Stimulated activated CD4-positive, alpha-beta T cell treated with anti-CD3 and anti-CD28 coated beads, Interleukin-1b, Interleukin-23, amount 100 ng/mL, for 1 hour (primary cell): ENCODE results near the gene GALNT17.
"Not testable (repeated sequence)": the region's sequence is repeated elsewhere in the genome, so short reads cannot be mapped to it uniquely, and the experiment has no call there.

Experiments
- DNase-seq, 2 donors: peaks; one replicate each; pipeline ENCODE4 v3.0.0-alpha.2; 2020; ENCODE audit warnings: low read depth in 2 of 2

GALNT17 gene

GRCh38 chr7:71558806-71559613 is 427.1 kb downstream of the GALNT17 start:
- no peak for DNase-seq

DNA sequence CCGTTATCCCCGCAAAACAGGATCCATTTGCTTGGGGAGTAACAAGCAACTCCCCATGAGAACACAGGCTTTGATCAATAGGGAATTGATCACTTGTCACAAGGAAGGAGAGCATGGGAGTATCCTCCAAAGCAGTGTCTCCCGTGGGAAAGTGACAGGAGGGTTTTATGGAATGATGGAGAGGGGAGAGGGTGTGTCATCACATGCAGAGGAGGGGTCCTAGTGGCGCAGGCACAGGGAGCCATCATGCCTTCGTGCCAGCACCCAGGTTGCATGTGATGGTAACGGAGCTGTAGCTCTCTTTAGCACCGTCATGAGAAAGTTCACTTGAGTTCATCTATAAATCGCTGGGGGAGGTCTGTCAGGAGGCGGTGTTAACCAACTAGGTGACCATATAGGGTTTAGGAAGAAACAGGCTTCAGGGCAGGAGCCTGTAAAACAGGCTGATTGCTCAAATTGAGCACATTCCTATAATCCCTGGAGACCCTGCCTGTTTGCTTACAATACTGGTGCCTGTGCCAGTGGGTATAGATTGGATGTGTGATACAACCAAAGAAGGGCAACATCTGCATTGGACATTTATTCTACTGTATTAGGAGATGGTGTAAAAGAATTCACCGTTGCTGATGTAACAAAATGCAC is 428.5 kb downstream of the GALNT17 start:
- DNase-seq: no peak

- DNase-seq: no peak
Observed at GRCh38 chr7:71563276-71563675, 431.3 kb downstream of the GALNT17 start.

DNA sequence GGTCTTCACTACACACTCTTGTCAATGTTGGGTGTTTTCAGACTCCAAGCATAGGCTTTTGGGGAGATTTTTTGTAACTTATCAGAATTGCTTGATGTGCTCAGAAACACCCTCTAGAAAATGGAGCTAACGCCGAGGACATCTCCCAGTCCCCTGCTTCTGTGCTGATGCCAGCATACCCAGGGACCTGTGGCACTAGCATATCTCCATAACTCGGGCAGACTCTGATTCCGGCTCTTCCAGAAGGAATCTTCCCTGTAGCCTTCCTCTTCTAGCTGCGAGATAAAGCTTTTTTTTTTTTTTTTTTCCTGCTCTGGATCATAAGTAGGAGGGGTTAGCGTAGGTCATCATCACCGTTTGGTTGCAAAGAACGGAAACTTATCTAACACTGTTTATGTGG is 434.4 kb downstream of the GALNT17 start:
- no peak for DNase-seq

DNA sequence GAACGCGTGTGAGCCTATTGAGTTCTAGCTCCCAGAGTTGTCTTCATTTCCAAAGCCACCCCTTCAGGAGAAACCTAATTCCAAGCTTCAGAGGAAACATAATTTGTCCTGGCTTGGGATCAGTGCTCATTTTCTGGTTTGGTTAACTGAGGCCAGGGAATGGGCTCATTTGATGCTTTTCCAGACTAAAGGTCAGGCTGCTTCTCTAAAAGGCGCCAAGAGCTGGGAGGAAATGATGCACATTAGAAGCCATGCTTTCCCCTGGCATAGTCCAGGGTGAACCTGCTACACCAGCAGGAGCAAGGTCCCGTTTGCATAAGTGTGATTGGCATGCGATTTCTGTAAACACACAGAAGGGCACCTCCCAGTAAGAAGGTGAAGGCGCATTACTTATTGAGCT is 435.0 kb downstream of the GALNT17 start:
- no peak for DNase-seq

GRCh38 chr7:71574153-71574860 is 442.4 kb downstream of the GALNT17 start:
- DNase-seq: no peak

GRCh38 chr7:71580027-71580426 is 448.1 kb downstream of the GALNT17 start:
- no peak for DNase-seq

DNA sequence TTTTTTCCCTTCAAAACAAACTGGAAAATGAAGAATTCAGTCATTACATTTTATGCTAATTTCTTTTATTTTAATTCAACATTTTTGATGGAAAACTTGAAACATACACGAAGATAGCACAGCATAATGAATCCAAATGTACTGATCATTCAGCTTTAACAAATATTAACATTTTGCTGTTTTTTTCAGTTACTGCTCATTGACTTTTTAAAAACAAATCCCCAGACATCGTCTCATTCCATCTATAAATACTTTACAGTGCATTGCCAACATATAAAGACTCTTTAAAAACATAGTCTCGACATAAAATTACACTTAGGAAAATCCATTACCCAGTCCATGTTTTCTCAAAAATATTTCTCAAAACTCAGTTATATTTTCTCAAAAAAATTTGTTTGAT is 452.3 kb downstream of the GALNT17 start:
- no peak for DNase-seq

GRCh38 chr7:71591876-71592275 is 459.9 kb downstream of the GALNT17 start:
- DNase-seq: no peak

DNA sequence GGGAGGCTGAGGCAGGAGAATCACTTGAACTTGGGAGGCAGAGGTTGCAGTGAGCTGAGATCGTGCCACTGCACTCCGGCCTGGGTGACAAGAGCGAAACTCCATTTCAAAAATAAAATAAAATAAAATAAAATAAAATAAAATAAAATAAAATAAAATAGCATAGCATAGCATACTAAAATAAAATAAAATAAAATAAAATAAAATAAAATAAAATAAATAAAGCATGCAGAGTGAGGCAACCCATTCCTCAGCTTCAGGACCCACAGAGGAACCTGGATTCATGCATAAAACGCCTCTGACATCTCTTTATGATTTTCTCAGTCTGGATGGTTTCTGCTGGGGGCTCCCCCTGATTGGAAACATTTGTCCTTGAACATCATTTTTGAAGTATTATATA is 460.4 kb downstream of the GALNT17 start:
- DNase-seq: not testable (repeated sequence)

DNA sequence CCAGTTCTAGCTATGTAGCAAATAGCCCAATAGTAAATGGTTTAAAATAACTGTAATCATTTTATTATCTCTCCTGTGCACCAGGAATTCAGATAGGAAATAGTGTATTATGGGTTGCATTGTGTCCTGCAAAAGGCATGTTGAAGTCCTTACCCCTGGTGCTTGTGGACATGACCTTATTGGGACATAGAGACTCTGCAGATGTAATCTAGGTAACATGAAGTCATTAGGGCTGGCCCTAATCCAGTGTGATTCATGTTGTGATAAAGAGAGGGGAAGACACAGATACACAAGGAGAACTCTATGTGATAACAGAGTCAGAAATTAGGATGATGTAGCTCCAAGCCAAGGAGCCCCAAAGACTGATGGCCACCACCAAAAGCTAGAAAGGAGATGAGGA is 462.8 kb downstream of the GALNT17 start:
- no peak for DNase-seq

- DNase-seq: no peak
Observed at GRCh38 chr7:71595176-71595575, 463.2 kb downstream of the GALNT17 start.

- no peak for DNase-seq
Observed at GRCh38 chr7:71598553-71598952, 466.6 kb downstream of the GALNT17 start.

DNA sequence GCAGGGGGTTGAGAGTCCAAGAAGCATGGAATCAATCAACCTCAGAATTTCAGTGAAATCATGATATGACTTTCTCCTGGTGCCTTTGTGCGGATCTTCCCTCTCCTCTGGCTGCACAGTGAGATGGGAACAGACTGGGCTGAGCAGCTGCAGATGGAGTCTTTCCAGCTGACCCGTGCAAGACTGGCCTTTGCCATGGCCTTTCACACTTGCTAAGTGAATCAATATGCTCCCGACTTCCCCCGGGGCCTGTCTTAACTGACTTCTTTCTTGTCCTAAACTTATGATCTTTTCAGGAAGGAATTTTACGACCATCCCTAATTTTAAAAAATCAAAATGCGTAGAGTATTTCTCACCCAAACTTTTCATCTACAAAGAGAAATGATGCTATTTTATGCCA is 469.9 kb downstream of the GALNT17 start:
- no peak for DNase-seq

- DNase-seq: no peak
Observed at GRCh38 chr7:71604818-71605414, 473.0 kb downstream of the GALNT17 start.

DNA sequence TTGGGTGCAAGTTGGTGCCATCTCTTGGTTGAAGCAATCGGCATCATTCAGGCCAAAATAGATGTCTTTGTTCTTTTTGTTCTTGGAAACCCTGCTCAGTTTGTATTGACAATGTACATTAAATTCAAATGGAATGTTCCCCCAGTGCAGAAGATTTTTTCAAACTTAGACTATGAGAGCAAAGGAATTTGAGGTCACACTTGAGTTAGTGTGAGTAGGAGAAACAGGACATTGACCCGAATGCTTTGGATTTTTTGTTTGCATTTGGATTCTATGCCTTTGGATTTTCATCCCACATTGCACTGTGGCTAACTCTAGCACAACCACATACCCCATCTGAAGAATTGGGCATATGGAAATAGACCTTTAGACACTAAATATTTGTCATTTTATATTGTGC is 480.0 kb downstream of the GALNT17 start:
- no peak for DNase-seq

DNA sequence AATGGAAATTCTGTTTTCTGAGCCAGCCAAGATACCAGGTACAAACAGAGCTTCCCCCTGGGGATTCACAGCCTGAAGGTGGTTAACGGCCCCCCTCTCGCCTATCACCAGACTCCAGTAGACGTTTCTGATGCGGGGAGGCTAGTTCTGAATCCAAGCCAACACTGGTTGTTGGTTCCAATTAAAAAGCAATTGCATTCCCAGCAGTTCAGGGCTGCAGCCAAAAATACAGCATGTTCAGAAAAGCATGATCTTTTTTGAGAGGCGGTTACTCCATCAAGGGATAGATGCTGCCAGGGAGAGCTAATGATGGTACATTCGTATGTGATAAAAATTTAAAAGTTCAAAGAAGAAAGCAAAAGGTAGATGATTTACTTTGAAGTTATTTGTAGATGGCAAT is 481.0 kb downstream of the GALNT17 start:
- no peak for DNase-seq

- DNase-seq: no peak
Observed at GRCh38 chr7:71613313-71613712, 481.4 kb downstream of the GALNT17 start.

DNA sequence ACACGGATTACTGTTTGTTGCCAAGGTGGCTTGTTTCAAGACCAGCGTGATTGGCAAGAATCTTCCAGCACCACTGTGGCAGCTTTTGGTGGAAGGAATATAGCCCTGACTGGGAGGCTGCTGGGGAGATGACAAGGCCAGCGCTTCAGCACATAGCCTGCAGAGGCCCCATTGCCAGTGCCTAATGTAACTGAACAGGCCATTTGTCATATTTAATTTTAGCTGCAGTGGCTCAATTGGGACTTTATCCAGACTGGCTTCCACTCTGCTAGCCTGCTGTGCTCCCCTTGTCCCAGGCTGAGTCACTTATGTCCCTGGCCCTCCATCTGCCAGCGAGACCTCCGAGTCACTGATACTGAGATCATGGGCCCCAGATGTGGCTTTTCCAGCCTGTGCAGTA is 483.1 kb downstream of the GALNT17 start:
- no peak for DNase-seq

DNA sequence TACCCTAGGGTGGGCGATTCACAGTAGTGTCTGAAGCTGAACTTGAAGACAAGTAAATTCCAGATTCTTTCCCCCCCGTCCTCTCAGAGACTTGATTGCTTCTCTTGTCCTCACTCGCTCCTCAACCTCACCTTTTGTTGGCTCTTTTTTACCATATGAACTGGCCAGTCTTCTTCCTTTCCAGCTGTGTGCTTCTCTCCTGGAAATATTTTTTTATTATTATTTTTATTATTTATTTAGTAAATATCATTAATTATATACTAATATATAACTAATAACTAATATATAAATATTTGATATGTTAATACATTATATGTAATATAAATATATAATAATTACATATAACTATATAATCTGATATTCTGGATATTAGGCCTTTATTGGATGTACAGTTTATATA is 484.3 kb downstream of the GALNT17 start:
- DNase-seq: no peak

DNA sequence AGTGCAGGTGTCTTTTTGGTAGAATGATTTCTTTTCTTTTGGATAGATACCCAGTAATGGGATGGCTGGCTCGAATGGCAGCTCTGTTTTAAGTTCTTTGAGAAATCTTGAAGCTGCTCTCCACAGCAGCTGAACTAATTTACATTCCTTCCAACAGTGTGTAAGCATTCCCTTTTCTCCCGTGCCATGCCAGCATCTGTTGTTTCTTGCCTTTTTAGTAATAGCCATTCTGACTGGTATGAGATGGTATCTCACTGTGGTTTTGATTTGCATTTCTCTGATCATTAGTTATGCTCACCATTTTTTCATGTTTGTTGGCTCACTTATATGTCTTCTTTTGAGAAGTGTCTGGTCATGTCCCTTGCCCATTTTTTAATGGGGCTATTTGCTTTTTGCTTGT is 486.3 kb downstream of the GALNT17 start:
- no peak for DNase-seq

GRCh38 chr7:71625545-71625944 is 493.6 kb downstream of the GALNT17 start:
- DNase-seq: no peak

- DNase-seq: no peak
Observed at GRCh38 chr7:71626206-71626605, 494.3 kb downstream of the GALNT17 start.
